NOMO-1 (cell line): ENCODE measurements around the gene PDK2.

Experiments
- DNase-seq, 2 experiments: peaks; one replicate each; lab custom pipeline; 2025; ENCODE audit not compliant: unreplicated experiment in 2 of 2; lab: John Stamatoyannopoulos, UW

PDK2 gene

DNA sequence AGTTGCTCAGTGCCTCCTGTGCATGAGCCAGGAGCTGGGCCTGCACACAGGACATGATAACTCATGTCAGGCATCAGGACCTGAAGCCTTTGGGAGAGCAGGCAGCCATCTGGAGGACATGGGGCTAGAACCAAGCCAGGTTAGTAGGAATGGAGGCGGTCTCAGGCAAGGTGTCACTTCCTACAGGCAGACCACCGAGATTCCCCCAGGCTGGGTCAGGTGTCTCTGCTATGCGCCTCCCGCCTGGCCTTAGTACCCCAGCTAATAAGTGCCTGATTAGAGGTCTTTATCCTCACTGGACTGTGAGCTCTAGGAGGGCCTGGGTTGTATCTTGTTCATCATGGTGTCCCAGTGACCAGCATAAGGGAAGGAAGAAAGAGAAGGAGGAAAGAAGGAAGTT lies 19.2 kb downstream of the PDK2 start:
- DNase-seq = no peak

DNA sequence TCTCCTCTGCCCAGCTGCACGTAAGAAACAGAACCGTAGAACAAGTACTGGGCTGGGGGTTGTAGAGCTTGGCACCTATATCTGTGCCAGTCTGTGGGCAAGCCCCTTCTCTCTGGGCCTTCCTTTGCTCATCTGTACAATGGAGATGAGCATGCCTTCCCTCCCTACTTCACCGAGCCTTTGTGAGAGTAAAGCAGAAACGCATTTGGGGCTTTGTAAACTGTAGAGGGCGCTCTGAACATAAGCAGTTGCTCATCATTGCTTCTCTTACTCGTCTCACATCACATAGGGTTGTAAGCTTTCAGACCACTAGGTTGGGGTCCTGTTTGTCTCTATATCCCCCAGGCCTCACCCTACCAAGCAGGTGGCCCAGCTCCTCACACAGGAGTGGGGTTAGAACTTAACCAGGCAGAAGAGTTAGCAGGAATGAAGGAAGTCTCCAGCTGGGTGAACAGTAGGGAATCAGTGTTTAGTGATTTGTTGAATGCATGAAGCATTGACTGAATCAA lies 19.8 kb downstream of the PDK2 start:
- DNase-seq = peak; percentile 40 to 63

DNA sequence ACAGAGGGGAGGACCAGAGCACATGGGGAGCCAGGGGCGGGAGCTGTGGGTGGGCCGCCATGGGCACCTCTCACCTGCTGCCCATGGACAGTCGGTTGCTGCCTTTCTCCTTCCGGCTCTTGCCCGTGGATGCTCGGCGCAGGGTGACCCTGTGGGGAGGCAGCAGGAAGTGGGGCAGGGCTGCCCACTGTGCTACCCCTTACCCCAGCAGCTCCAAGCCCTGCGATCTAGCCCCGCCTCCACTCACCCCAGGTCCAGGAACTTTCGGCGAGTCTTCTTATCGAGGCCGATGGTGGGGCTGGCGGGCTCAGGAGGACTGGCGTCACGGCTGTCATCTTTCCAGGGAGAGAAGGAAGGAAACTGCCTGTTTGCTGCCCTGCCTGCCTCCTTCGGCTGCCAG lies 20.6 kb downstream of the PDK2 start:
- no peak for DNase-seq

DNA sequence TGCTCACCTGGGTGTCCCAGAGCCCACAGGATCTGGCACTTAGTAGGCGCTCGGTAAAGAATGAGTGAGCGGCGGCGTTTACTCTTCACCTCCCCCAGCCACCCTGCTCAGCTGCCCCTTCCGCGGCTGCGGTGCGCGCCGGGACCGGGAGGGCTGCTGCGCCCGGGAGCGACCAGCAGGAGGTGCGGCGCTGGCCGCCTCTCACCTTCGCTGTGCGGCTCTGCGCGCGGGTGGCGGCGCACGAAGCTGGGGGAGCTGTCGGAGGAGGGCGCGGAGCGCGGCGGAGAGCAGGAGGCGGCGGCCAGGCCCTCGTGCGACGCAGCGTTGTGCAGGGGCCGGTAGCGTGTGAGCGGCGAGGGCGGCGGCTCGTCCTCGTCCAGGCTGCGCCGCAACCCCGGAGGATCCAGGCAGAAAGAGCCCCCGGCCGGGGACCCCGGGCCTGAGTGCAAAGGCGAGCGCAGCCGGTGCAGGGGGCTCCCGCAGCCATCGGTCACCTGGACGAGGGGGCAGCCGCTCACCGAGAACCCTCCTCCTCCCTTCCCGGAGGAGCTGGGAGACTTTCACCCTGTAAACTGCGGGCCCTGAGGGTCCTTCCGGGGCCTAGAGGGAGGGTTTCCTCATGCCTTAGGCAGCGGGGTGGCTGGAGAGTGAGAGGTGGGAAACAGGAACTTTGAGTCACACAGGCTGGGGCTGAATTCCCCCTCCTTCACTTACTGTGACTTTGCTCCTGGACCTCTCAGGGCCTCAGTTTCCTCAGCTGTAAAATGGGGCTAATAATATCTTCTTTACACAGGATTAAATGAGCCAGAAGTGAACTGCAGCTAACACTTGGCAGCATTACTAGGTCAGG lies 22.3 kb downstream of the PDK2 start:
- DNase-seq = peak; percentile 52 to 77

DNA sequence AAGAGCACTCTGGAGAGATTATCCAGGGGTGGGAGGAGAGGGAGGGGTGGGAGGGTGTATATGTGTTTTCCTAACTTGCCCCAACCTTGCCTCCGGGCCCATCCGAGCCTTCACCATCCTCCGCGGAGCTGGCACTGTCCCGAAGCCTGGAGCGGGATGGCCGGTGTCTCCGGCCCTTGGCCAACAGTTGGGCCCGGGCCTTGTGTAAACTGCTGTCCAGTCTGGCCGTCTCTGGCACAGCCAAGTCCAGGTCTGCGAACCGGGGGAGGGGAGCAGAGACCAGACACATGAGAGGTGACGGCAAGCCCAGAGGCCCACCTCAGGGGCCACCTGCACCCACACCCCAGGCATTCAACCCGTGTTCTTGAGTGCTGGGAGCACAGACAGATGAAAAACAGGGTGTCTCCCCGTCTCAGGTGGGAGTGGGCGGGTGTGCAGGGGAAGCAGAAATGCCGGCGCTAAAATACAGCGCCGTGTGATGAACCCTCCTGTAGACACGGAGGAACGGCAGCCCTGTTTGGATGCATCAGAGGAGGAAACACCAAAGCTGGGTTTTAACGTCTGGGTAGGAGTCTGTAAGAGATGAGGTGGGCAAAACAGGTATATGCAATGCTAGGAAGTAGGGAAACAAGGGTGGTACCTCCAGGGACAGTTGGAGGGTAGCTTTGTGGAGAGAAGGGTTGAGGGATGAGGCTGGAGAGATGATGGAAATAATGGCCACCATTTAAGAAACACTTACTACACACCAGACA lies 23.1 kb downstream of the PDK2 start:
- no peak for DNase-seq

- no peak for DNase-seq
Measured at GRCh38 chr17:50118828-50119218, 23.7 kb downstream of the PDK2 start.

DNA sequence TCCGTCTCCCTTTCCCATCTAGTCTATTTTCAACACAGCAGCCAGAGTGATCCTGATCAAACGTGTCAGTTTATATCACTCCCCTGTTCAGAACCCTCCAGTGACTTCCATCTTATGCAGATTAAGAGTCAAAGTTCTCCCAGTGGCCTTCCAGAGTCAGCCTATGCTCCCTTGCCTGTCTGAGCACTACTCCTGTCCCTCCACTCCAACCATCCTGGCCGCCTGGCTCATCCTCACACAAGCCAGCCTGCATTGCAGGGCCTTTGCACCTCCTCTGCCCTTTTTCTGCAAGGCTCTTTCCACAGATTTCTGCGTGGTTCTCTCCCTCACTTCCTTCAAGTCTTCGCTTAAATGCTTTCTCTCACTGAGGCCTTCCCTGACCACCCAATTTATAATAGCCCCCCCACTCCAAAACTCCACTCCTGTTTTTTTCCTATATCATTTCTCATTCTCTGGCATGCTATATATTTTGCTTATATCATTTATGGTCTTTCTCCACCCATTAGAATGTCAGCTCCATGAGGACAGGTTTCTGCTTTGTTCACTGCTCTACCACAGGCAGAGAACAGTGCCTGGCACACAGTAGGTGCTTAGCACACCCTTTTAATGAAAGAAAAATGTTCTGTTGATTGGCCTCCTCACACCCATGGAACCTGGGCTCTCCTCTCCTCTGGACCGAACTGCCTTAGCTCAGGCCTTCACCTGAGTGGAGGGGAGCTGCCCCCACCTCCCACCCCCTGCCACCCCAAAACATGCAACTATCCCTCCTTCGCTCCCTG lies 25.5 kb downstream of the PDK2 start:
- DNase-seq = no peak

DNA sequence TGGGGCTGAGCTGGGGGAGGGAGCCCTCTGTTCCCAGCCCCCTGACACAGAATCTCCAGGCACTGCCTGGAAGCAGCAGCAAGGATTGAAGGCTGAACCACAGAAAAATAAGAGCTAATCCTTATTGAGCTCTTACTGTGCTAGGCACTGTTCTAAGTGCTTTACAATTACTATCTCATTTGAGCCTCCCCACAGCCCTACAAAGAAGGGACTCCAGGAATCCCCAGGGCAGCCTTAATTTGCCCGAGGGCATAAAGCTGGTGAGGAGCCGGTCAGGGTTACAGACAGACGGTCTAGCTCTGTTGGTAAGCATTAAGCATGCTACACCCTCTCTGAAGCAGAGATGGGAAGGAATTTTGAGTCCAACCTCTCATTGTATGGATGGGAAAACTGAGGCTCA lies 27.8 kb downstream of the PDK2 start:
- DNase-seq = no peak

DNA sequence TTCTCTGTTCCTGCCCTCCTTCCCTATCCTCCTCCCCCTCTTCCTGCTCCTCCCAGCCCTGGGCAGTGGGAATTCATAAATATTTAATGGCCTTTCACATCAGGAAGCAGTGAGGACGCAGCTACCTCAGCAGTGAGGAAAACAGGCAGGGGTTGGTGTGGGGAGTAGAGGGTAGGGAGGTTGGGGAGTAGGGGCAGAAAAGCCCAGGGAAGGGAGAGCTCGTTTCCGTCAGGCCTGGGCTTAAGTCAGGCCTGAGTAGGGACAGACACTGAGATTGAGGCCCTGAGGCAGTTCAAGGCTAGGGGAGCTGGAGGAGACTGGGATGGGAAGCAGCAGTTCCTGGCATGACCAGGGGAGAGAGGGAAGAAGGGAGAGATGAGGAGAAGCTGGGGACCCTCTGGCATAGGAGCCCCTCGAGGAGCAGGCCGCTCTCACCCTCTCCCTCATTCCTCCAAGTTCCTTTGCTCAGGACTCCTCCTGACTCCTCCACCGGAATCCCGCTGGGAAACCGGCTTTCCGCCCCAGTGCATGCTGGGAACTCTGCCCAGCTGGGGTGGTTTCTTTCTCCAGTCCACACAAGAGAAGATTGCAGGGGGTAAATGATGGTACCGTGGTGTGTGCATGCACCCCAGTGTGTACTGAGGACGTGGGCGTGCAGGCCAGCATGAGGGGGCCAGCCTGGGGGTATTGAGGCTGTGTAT lies 28.6 kb downstream of the PDK2 start:
- DNase-seq = no peak

- DNase-seq = no peak
Measured at GRCh38 chr17:50125420-50125997, 30.4 kb downstream of the PDK2 start.

GRCh38 chr17:50127697-50128361 lies 32.7 kb downstream of the PDK2 start:
- peak; percentile 28 to 49 for DNase-seq

DNA sequence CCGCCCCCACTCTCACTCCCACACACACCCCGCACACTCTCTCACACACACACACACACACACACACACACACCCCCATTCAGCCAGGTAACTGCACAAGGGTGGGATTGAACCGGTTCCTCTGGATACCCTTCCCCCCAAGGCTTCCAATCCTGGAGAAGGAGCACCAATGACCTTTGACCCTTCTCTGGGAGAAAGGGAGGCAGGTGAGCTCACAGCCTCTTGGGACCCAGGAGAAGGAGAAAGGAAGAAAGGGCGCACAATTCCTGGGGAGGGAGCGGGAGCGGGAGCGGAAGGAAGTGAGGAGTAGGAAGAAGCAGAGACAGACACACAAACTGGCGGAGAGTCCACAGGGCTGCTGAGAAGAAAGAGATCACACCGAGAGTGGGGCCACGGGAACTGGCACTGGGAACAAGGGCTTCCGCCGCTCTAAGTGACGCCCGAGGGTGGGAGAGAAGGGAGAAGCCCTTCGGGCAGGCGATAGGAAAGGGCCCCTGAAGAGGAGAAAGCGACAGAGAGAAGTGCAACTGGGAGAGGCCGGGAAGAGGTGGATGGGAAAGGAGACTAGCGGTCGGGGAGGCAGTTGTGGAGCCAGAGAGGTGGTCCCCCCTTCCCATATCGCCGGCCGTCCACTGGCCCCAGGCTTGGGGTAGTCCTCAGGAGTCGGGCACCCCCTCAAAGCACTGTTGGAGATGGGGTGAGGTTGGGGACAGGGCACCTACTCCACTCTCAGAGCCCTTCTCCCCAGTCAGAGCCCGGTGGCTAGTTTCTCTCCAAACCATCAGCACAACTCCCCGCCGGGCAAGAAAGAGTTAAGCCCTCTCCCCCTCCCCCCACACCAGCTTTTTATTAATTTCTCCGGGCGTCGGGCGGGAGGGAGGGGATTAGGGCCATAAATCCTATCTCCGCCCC lies 33.5 kb downstream of the PDK2 start:
- no peak for DNase-seq

GRCh38 chr17:50129353-50129727 lies 34.2 kb downstream of the PDK2 start:
- no peak for DNase-seq

DNA sequence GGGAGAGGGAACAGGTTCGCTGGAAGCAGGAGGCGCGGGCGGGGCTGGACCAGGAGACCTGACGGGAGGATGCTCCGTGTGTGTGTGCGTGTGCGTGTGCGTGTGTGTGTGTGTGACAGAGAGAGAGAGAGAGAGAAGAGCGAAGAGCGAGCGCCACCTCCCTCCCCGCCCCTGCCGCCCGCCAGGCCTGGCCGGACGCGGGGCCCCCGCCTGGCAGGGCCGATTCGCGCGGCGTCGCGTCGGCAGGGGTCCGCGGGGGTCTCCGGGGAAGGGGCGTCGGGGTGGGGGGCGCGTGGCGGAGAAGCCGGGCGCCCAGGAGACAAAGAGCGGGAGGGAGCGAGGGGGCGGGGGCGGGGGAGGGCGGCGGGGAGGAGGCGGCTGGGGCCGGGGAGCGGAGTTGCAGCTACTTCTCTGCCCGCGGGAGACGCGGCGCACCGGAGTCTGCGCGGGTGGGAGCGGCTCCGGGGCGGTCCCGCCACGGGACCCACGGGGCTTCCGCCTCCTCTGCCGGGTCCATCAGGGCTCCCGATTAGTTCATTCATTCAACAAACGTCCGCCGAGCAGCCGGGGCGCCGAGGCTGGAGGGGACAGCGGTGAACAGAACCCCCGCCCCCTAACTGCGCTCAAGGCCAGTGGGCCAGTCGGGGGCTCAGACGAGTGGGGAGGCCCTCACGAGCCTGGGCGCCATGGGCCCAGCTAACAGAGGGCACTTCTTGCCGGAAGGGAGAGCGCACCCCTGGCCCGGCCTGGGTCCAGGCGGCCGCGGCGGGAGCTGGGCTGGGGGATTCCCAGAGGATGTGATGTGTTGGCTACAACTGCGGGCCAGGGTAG lies 34.8 kb downstream of the PDK2 start, which contains the start of gene SAMD14:
SAMD14 (minus strand) TSS at position 433 of the 831 bp plus-strand sequence. CDS start 5,201 bp downstream, outside the sequence.
- DNase-seq = peak in 1 of 2 experiments; percentile 22

DNA sequence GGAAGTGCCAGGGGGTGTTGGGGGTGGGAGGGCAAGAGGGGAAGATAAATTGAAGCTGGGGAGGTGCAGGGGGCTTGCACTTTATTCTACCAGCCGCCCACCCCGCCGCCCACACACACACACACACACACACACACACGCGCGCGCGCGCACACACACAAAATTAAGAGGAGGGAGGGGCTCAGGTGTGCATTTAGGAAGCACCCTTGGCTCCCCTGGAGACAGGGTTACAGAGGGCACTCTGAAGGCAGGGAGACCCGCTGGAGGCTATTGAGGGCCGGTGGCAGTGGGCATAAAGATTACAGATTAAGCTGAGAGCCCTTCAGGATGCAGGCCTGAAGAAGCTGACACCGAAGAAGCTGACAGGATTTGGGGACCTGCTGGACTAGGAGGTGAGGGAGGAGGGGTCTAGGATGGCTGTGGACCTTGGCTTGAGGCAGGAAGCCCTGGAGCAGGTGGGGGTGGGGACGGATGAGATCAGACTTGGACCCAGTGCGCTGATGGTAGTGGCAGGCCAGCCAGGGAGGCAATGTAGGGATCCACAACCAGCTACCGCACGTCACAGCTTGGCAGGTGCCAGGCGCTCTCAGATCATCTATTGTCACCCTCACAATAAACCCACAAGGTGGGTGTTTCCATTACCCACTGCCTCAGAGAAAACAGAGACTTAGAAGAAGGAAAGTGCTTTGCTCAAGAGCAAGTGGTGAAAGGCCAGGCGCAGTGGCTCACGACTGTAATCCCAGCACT lies 35.6 kb downstream of the PDK2 start:
- no peak for DNase-seq

- no peak for DNase-seq
Measured at GRCh38 chr17:50132104-50132794, 37.1 kb downstream of the PDK2 start.
